ENCODE data around the gene BLM. TPM values are rescaled to one million over a fixed set of nuclear protein-coding genes. Genes with fewer than 3 reads are reported as not detected.
A peak's percentile ranks its signal among the peaks of the same experiment; 100 is the strongest.

BLM gene
- polyA plus RNA-seq, 2 of the 4 experiments (the other 2 are of a cell fraction), result 10.5 to 15.2 TPM

DNA sequence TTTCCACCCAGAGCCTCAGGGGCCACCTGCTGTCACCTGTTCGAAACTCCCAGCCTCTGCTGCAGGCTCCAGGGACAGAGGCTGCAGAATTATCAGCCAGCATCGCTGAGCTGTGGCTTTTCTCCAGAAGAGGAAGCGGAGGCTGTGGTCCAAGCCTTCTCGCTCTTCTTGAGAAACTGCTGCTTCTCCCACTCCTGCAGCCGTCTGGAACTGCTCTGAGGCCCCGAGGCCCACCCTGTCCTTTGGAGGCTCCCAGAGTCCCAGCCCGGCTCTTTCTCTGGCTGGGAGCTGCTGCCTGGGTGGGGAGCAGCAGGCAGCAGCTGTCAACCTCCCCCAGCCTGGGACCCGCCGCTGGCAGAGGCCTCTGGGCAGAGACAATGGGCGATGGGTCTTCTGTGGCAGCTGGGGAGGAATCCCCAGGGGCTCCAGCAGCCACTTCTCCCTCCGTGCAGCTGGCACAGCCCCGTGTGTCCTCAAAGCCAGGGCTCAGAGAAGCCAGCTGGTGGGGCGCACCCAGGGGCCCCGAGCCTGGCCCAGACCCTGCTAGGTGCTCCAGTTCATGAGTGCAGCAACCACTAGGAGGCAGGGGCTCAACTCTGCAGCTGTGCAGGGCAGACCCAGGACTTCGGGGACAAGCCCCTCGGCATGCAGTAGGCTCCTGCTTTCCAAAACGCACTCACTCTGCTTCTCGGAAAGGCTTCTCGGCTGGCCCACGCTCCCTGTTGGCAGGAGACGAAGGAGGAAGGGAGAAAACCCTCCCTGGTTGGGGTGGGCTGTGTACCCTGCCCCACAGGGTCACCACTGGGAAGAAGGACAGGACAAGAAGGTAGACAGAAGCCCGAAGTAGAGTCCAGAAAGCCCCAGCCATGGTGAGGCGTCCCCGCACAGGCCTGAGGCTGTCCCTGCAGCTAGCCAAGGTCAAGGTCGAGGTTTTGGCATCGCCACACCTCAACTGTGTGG is 101.4 kb downstream of the BLM start:
- Histone ChIP-seq H3K4me1 (peaks cover 3% of the 10 kb centered on the region; the same call in 1 of the 3 replicates), H3K4me2 (no peak overlapping the region), H3K4me3 (no peak overlapping the region), H3K27ac (no peak overlapping the region), H3K9me3 (no peaks in the 10 kb centered on the region)
- CTCF ChIA-PET, result interaction anchor here (0.6 to 2.5 kb wide), 5 partner anchors 12 to 503 kb away, joined by 3 to 19 read pairs (median 4); no protein-coding TSS in a partner anchor
- 75% methylated on average over 26 of the region's 26 CpGs for WGBS (ENCODE audit: missing lambda C conversion rate)
- POLR2A ChIA-PET, result no interaction called here
- peak in 1 of 2 experiments; percentile 68; a peak in 3 of 6 replicates for ATAC-seq
- no peak for DNase-seq (ENCODE audit: low read depth in 1 of 2, low spot score in 1 of 2)
- no peak for FAIRE-seq
- TF ChIP-seq, protein P1, sequence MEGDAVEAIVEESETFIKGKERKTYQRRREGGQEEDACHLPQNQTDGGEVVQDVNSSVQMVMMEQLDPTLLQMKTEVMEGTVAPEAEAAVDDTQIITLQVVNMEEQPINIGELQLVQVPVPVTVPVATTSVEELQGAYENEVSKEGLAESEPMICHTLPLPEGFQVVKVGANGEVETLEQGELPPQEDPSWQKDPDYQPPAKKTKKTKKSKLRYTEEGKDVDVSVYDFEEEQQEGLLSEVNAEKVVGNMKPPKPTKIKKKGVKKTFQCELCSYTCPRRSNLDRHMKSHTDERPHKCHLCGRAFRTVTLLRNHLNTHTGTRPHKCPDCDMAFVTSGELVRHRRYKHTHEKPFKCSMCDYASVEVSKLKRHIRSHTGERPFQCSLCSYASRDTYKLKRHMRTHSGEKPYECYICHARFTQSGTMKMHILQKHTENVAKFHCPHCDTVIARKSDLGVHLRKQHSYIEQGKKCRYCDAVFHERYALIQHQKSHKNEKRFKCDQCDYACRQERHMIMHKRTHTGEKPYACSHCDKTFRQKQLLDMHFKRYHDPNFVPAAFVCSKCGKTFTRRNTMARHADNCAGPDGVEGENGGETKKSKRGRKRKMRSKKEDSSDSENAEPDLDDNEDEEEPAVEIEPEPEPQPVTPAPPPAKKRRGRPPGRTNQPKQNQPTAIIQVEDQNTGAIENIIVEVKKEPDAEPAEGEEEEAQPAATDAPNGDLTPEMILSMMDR (IDR thresholded peaks at IDR 0.05), result no peak
- TF ChIP-seq EP300 (IDR thresholded peaks at IDR 0.05) (no peak), RAD21 (conservative IDR thresholded peaks at IDR 0.05 in 1 of 2, IDR thresholded peaks at IDR 0.05 in 1 of 2) (peak in 1 of 2 experiments; percentile 25; a peak in 2 of 5 replicates)

DNA sequence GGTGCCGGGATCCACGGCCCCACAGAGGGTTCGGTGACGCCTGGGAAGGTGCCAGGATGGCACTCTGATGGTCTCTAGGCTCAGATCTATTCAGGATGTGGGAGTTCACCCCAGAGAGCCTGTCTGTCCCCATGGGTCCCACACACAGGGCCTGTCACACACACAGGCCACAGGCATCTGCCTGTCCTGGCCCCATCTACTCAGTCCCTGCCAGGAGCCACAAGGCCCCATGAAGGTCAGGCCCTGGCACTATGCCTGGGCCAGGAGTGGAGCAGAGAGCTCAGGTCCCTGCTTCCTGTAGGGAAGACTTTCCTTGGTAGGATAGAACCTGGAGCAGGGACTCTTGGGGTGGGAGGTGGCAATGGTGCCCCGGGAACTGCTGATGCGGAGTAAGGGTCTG is 102.2 kb downstream of the BLM start:
- Histone ChIP-seq H3K4me2 (no peak overlapping the region), H3K4me1 (peaks cover 12% of the 10 kb centered on the region; the same call in 2 of the 3 replicates), H3K4me3 (no peak overlapping the region), H3K9me3 (no peaks in the 10 kb centered on the region), H3K27ac (no peak overlapping the region)
- POLR2A ChIA-PET, result no interaction called here
- peak in 1 of 2 experiments; percentile 11; a peak in 2 of 6 replicates for ATAC-seq
- no peak for TF ChIP-seq CBX2 (IDR thresholded peaks at IDR 0.05; ENCODE audit: borderline replicate concordance, low read depth)
- no peak for TF ChIP-seq MAFK (IDR thresholded peaks at IDR 0.05; ENCODE audit: partially characterized antibody)
- no peak for TF ChIP-seq ZC3H11A (IDR thresholded peaks at IDR 0.05)
- no peak for TF ChIP-seq CBX8 (IDR thresholded peaks at IDR 0.05)
- no peak for TF ChIP-seq KDM1A (IDR thresholded peaks at IDR 0.05; ENCODE audit: low read depth)
- TF ChIP-seq FOXS1 (CRISPR knock-in tag; IDR thresholded peaks at IDR 0.05), result no peak
- TF ChIP-seq NR3C1 (IDR thresholded peaks at IDR 0.05), result no peak
- no peak for TF ChIP-seq ZFP36 (IDR thresholded peaks at IDR 0.05; ENCODE audit: borderline replicate concordance, partially characterized antibody)
- TF ChIP-seq, protein P2, sequence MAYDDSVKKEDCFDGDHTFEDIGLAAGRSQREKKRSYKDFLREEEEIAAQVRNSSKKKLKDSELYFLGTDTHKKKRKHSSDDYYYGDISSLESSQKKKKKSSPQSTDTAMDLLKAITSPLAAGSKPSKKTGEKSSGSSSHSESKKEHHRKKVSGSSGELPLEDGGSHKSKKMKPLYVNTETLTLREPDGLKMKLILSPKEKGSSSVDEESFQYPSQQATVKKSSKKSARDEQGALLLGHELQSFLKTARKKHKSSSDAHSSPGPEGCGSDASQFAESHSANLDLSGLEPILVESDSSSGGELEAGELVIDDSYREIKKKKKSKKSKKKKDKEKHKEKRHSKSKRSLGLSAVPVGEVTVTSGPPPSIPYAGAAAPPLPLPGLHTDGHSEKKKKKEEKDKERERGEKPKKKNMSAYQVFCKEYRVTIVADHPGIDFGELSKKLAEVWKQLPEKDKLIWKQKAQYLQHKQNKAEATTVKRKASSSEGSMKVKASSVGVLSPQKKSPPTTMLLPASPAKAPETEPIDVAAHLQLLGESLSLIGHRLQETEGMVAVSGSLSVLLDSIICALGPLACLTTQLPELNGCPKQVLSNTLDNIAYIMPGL (CRISPR knock-in tag; IDR thresholded peaks at IDR 0.05; ENCODE audit: borderline replicate concordance), result no peak
- FAIRE-seq, result no peak
- no peak for DNase-seq (ENCODE audit: low read depth in 1 of 2, low spot score in 1 of 2)
- CTCF ChIA-PET, result interaction anchor here (1.2 kb wide), 1 partner anchor 19 kb away, joined by 3 read pairs; no protein-coding TSS in a partner anchor
- WGBS (ENCODE audit: missing lambda C conversion rate), result 90% methylated on average over 6 of the region's 6 CpGs

DNA sequence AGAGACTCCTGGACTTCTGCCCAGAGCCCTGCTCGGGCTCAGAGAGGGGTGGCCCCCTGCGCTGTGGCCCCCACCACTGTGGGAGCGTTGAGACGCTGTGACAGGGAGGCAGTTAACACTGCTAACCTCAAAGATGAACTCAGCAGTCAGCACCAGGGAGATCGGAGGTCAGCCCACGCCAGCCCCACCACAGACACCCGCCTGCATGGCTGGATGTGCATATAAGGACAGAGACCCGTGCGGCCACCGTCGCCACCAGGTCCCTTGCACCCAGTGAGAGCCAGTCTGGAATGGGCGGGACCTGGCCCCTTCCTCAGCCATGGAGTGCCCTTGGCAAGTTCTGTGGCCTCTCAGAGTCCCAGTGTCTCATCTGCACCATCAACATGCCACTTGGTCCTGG is 102.7 kb downstream of the BLM start:
- no peak overlapping the region for H3K4me3 ChIP-seq
- FAIRE-seq (no peak), ATAC-seq (no peak), DNase-seq (ENCODE audit: low read depth in 1 of 2, low spot score in 1 of 2) (no peak)
- WGBS (ENCODE audit: missing lambda C conversion rate), result 79% methylated on average over 12 of the region's 12 CpGs
- CTCF ChIA-PET, result interaction anchor here (0.6 kb wide), 1 partner anchor 294 kb away, joined by 3 read pairs; no protein-coding TSS in a partner anchor
- no peak for TF ChIP-seq JUN (IDR thresholded peaks at IDR 0.05)
- no peak for TF ChIP-seq JUNB (IDR thresholded peaks at IDR 0.05)
- TF ChIP-seq, protein P3, sequence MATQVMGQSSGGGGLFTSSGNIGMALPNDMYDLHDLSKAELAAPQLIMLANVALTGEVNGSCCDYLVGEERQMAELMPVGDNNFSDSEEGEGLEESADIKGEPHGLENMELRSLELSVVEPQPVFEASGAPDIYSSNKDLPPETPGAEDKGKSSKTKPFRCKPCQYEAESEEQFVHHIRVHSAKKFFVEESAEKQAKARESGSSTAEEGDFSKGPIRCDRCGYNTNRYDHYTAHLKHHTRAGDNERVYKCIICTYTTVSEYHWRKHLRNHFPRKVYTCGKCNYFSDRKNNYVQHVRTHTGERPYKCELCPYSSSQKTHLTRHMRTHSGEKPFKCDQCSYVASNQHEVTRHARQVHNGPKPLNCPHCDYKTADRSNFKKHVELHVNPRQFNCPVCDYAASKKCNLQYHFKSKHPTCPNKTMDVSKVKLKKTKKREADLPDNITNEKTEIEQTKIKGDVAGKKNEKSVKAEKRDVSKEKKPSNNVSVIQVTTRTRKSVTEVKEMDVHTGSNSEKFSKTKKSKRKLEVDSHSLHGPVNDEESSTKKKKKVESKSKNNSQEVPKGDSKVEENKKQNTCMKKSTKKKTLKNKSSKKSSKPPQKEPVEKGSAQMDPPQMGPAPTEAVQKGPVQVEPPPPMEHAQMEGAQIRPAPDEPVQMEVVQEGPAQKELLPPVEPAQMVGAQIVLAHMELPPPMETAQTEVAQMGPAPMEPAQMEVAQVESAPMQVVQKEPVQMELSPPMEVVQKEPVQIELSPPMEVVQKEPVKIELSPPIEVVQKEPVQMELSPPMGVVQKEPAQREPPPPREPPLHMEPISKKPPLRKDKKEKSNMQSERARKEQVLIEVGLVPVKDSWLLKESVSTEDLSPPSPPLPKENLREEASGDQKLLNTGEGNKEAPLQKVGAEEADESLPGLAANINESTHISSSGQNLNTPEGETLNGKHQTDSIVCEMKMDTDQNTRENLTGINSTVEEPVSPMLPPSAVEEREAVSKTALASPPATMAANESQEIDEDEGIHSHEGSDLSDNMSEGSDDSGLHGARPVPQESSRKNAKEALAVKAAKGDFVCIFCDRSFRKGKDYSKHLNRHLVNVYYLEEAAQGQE (IDR thresholded peaks at IDR 0.05), result no peak
- TF ChIP-seq, protein P4, sequence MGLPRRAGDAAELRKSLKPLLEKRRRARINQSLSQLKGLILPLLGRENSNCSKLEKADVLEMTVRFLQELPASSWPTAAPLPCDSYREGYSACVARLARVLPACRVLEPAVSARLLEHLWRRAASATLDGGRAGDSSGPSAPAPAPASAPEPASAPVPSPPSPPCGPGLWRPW (IDR thresholded peaks at IDR 0.05), result no peak
- TF ChIP-seq CHD4 (IDR thresholded peaks at IDR 0.05; ENCODE audit: borderline replicate concordance), result no peak
- TF ChIP-seq HOXB13 (CRISPR knock-in tag; IDR thresholded peaks at IDR 0.05; ENCODE audit: low read depth), result no peak
- TF ChIP-seq FOSB (CRISPR knock-in tag; IDR thresholded peaks at IDR 0.05), result no peak
- no peak for TF ChIP-seq PHF8 (IDR thresholded peaks at IDR 0.05; ENCODE audit: borderline replicate concordance, low read depth)
- no peak for TF ChIP-seq SREBF2 (IDR thresholded peaks at IDR 0.05)
- no peak overlapping the region for H3K27ac ChIP-seq
- POLR2A ChIA-PET, result no interaction called here
- H3K9me3 ChIP-seq, result no peaks in the 10 kb centered on the region
- H3K4me2 ChIP-seq, result no peak overlapping the region
- peaks cover 15% of the 10 kb centered on the region; the same call in 2 of the 3 replicates for H3K4me1 ChIP-seq
